HCT116 (cell line): Measurements from ENCODE around the gene DDX23. TPM values are rescaled to one million over a fixed set of nuclear protein-coding genes. Genes with fewer than 3 reads are reported as not detected.
A peak's percentile ranks its signal among the peaks of the same experiment; 100 is the strongest.

ENCODE experiments used
- ATAC-seq: fragments of 200-7000 bp; cut with Tn5 transposase; 2 replicates; pipeline ENCODE4 v1.9.1; 2020; ENCODE audit warnings: mild to moderate bottlenecking, moderate library complexity
- BruUV-seq: library from RNA; stranded (reverse); fragments of 400-500 nt; replicated peaks from 2 replicates; lab custom pipeline; 2021; lab: Mats Ljungman, UMichigan
- CTCF ChIA-PET: fragments of 300-600 bp; sonication (Branson Sonifier 250); formaldehyde crosslinking; loops from one replicate; lab custom pipeline; 2021; ENCODE audit warnings: antibody characterized with exemption; lab: Charles Lee
- POLR2A ChIA-PET: fragments of 300-600, 350-600 bp; sonication (Branson Sonifier 250); formaldehyde crosslinking; loops from one replicate; lab custom pipeline; 2021; ENCODE audit warnings: antibody characterized with exemption; lab: Charles Lee
- RAD21 ChIA-PET, 2 experiments: fragments of 300-600 bp; sonication (Branson Sonifier 250); formaldehyde crosslinking; loops; one replicate each; lab custom pipeline; 2023; ENCODE audit warnings: low total read pairs in 2 of 2; ENCODE audit not compliant: uncharacterized antibody in 2 of 2, unreplicated experiment in 2 of 2, low non-redundant PET in 1 of 2; lab: Charles Lee
- DNase-seq: peaks from one replicate; pipeline ENCODE4 v3.0.0-alpha.2; 2010; ENCODE audit warnings: low read depth, low spot score
- H2AFZ ChIP-seq: fragments of 200-600 bp; shearing (Covaris generic), sonication (generic); 2 replicates; pipeline ENCODE4 v1.6.1; 2017; ENCODE audit warnings: low read depth, mixed run types, mixed read lengths, antibody characterized with exemption, low read length; ENCODE audit not compliant: poor library complexity, severe bottlenecking
- H3K27ac ChIP-seq: 2 replicates; pipeline ENCODE4 v1.5.1; 2012; ENCODE audit warnings: low read depth, low read length
- H3K27me3 ChIP-seq: fragments of 200-600 bp; sonication (generic); 2 replicates; pipeline ENCODE4 v1.6.1; 2016; ENCODE audit warnings: mixed run types, low read length, mixed read lengths; ENCODE audit not compliant: insufficient read depth
- H3K36me3 ChIP-seq, 2 experiments: fragments of 200-500 bp in 1 of 2; fragments of 200-600 bp in 1 of 2; sonication (Bioruptor generic) in 1 of 2; sonication (generic) in 1 of 2; 2 replicates each; pipeline versions ENCODE4 v1.5.1 to v1.6.1; 2014 to 2016; ENCODE audit warnings: low read length in 2 of 2, inconsistent platforms in 1 of 2, mixed read lengths in 1 of 2, mixed run types in 1 of 2; ENCODE audit not compliant: insufficient read depth in 2 of 2, control insufficient read depth in 1 of 2
- H3K4me1 ChIP-seq, 2 experiments: fragments of 200-600 bp in 1 of 2; sonication (generic) in 1 of 2; 2 replicates each; pipeline versions ENCODE4 v1.5.1 to v1.6.1; 2012 to 2017; ENCODE audit warnings: low read length in 2 of 2, inconsistent platforms in 1 of 2, mild to moderate bottlenecking in 1 of 2, mixed read lengths in 1 of 2, mixed run types in 1 of 2, moderate library complexity in 1 of 2; ENCODE audit not compliant: insufficient read depth in 2 of 2, control insufficient read depth in 1 of 2
- H3K4me2 ChIP-seq: fragments of 200-600 bp; sonication (generic); 2 replicates; pipeline ENCODE4 v1.6.1; 2017; ENCODE audit warnings: mixed run types, low read length, mixed read lengths
- H3K4me3 ChIP-seq, 2 experiments: fragments of 200-600 bp in 1 of 2; sonication (generic) in 1 of 2; replicated peaks in 1 of 2; 2 replicates each; pipeline ENCODE4 v1.5.1; 2011 to 2016; ENCODE audit warnings: low read length in 2 of 2, control low read depth in 1 of 2, low read depth in 1 of 2, mild to moderate bottlenecking in 1 of 2, mixed read lengths in 1 of 2, mixed run types in 1 of 2
- H3K79me2 ChIP-seq: fragments of 200-600 bp; sonication (generic); 2 replicates; pipeline ENCODE4 v1.6.1; 2017; ENCODE audit warnings: mild to moderate bottlenecking, mixed run types, low read length, moderate library complexity, mixed read lengths; ENCODE audit not compliant: insufficient read depth
- H3K9ac ChIP-seq: fragments of 200-600 bp; sonication (generic); 2 replicates; pipeline ENCODE4 v1.6.1; 2016; ENCODE audit warnings: low read length, mixed read lengths
- H3K9me2 ChIP-seq: fragments of 200-600 bp; sonication (generic), shearing (Covaris generic); 2 replicates; pipeline ENCODE4 v1.6.1; 2017; ENCODE audit warnings: mixed run types, mild to moderate bottlenecking, moderate library complexity; ENCODE audit not compliant: insufficient read depth
- H3K9me3 ChIP-seq, 2 experiments: fragments of 200-500 bp in 1 of 2; fragments of 200-600 bp in 1 of 2; sonication (Bioruptor generic) in 1 of 2; sonication (generic) in 1 of 2; 2 replicates each; pipeline ENCODE4 v1.6.1; 2014 to 2017; ENCODE audit warnings: low read length in 2 of 2, mixed read lengths in 2 of 2, inconsistent platforms in 1 of 2, low read depth in 1 of 2, mild to moderate bottlenecking in 1 of 2, mixed run types in 1 of 2, moderate library complexity in 1 of 2; ENCODE audit not compliant: control insufficient read depth in 1 of 2, insufficient read depth in 1 of 2
- H4K20me1 ChIP-seq: fragments of 200-600 bp; sonication (generic), shearing (Covaris generic); 2 replicates; pipeline ENCODE4 v1.6.1; 2017; ENCODE audit warnings: mixed run types, mild to moderate bottlenecking, moderate library complexity; ENCODE audit not compliant: insufficient read depth
- CBX3 ChIP-seq: IDR thresholded peaks from 2 replicates; pipeline ENCODE4 v1.6.1; 2012; ENCODE audit warnings: low read depth
- CEBPB ChIP-seq: IDR thresholded peaks from 2 replicates; pipeline ENCODE4 v1.6.1; 2012; ENCODE audit warnings: low read depth
- CTCF ChIP-seq, 3 experiments: fragments of 200-600 bp in 1 of 3; sonication (generic) in 1 of 3; IDR thresholded peaks in 2 of 3; conservative IDR thresholded peaks in 1 of 3; 2 replicates each; pipeline ENCODE4 v1.5.1; 2012 to 2017; ENCODE audit warnings: low read depth in 2 of 3, low read length in 2 of 3, antibody characterized with exemption in 1 of 3, borderline replicate concordance in 1 of 3, control low read depth in 1 of 3, mild to moderate bottlenecking in 1 of 3, mixed read lengths in 1 of 3, mixed run types in 1 of 3, moderate library complexity in 1 of 3; ENCODE audit not compliant: insufficient read depth in 1 of 3
- EGR1 ChIP-seq: IDR thresholded peaks from 2 replicates; pipeline ENCODE4 v1.6.1; 2012; ENCODE audit warnings: low read depth
- ELF1 ChIP-seq: IDR thresholded peaks from 2 replicates; pipeline ENCODE4 v1.6.1; 2012; ENCODE audit warnings: low read depth, borderline replicate concordance
- EZH2 ChIP-seq: fragments of 200-600 bp; sonication (generic); IDR thresholded peaks from 2 replicates; pipeline ENCODE4 v1.6.1; 2017; ENCODE audit warnings: antibody characterized with exemption, mixed run types
- FOSL1 ChIP-seq: IDR thresholded peaks from 2 replicates; pipeline ENCODE4 v1.6.1; 2012; ENCODE audit warnings: low read depth
- JUND ChIP-seq: IDR thresholded peaks from 2 replicates; pipeline ENCODE4 v1.6.1; 2012
- MAX ChIP-seq: IDR thresholded peaks from 2 replicates; pipeline ENCODE4 v1.6.1; 2012
- RAD21 ChIP-seq: IDR thresholded peaks from 2 replicates; pipeline ENCODE4 v1.6.1; 2012; ENCODE audit warnings: low read depth, mild to moderate bottlenecking
- REST ChIP-seq: IDR thresholded peaks from 2 replicates; pipeline ENCODE4 v1.6.1; 2012; ENCODE audit warnings: low read depth
- TCF7L2 ChIP-seq: IDR thresholded peaks from 2 replicates; pipeline ENCODE4 v1.7.0; 2011; ENCODE audit warnings: borderline replicate concordance, inconsistent platforms; ENCODE audit not compliant: insufficient read depth, insufficient read length; ENCODE audit errors: extremely low read depth
- intact Hi-C: fragments of 100-400 bp; cut with micrococcal nuclease; formaldehyde crosslinking; loops from 2 replicates; pipeline ENCODE4 v1.10.0; 2022
- total RNA-seq: library from RNA; stranded (reverse); gene quantifications from one replicate; pipeline ENCODE4 v1.2.1, GENCODE V29; 2021; ENCODE audit not compliant: unreplicated experiment

Gene DDX23
- total RNA-seq, 1 experiment from 2014 or later: 75.0 TPM

GRCh38 chr12:48789858-48790326 lies 62.1 kb downstream of the DDX23 start:
- peak overlapping the region; percentile 61 for H2AFZ ChIP-seq
- DNase-seq: no peak
- peak overlapping the region; percentile 95 for H3K4me2 ChIP-seq
- no peaks in the 10 kb centered on the region for H3K36me3 ChIP-seq
- H3K27me3 ChIP-seq: no peaks in the 10 kb centered on the region
- RAD21 ChIA-PET: interaction anchor here (0.6 to 1.6 kb wide), 2 partner anchors 37 to 669 kb away, joined by 5 read pairs; no protein-coding TSS in a partner anchor
- peaks cover 23% of the 10 kb centered on the region for H3K79me2 ChIP-seq
- TSS peak; percentile 64 for BruUV-seq
- H4K20me1 ChIP-seq: no peaks in the 10 kb centered on the region
- intact Hi-C loops: no loop called here
- peak overlapping the region; percentile 72; the same call in 1 of the 2 replicates for H3K27ac ChIP-seq
- H3K9me3 ChIP-seq: no peaks in the 10 kb centered on the region
- CTCF ChIA-PET: interaction anchor here (0.6 to 2.0 kb wide), 4 partner anchors 28 to 244 kb away, joined by 3 to 10 read pairs (median 4); no protein-coding TSS in a partner anchor
- POLR2A ChIA-PET: interaction anchor here (0.6 to 1.4 kb wide), 7 partner anchors 8 to 436 kb away, joined by 3 to 6 read pairs (median 3); no protein-coding TSS in a partner anchor
- ATAC-seq: no peak
- H3K4me3 ChIP-seq: peak overlapping the region; percentile 80 to 90
- H3K9ac ChIP-seq: peak overlapping the region; percentile 81
- peaks cover 14 to 26% of the 10 kb centered on the region in 2 experiments for H3K4me1 ChIP-seq
- H3K9me2 ChIP-seq: no peaks in the 10 kb centered on the region
- no peak for TF ChIP-seq CTCF (IDR thresholded peaks at IDR 0.05 in 2 of 3, conservative IDR thresholded peaks at IDR 0.05 in 1 of 3; ENCODE audit: borderline replicate concordance in 1 of 3, insufficient read depth in 1 of 3, low read depth in 2 of 3, low read length in 2 of 3)
- no peak for TF ChIP-seq REST
- TF ChIP-seq TCF7L2: no peak
- no peak for TF ChIP-seq JUND
- no peak for TF ChIP-seq CBX3
- TF ChIP-seq FOSL1: no peak
- no peak for TF ChIP-seq EZH2
- TF ChIP-seq EGR1: no peak
- TF ChIP-seq ELF1: no peak
- TF ChIP-seq CEBPB: no peak
- no peak for TF ChIP-seq RAD21
- no peak for TF ChIP-seq MAX
